Pancreas (tissue), 10 donors: ENCODE results near the gene BARX1. TPM values are rescaled to one million over a fixed set of nuclear protein-coding genes. Genes with fewer than 3 reads are reported as not detected.
"Not testable (repeated sequence)": the region's sequence is repeated elsewhere in the genome, so short reads cannot be mapped to it uniquely, and the experiment has no call there.

Experiments used
- ATAC-seq, 4 donors: fragments of 200-7000 bp; cut with Tn5 transposase; one replicate each; pipeline versions ENCODE4 v1.8.0 to v1.9.1; 2020; ENCODE audit warnings: mild to moderate bottlenecking in 4 of 4, moderate library complexity in 4 of 4
- DNase-seq, 6 donors: peaks; one replicate each; pipeline ENCODE4 v3.0.0-alpha.2; 2020
- FAIRE-seq: peaks from 2 replicates; lab custom pipeline; 2012; peaks lifted over from hg19 to GRCh38; lab: Jason Lieb, UNC
- H3K27ac ChIP-seq, 4 donors: fragments of 200-600 bp; sonication (generic); 1 replicate in 3 of 4; 2 replicates in 1 of 4; pipeline versions ENCODE4 v1.5.0 to v1.8.0; 2020
- H3K27me3 ChIP-seq, 4 donors: fragments of 200-600 bp; one replicate each; pipeline ENCODE4 v1.8.0; 2021
- H3K36me3 ChIP-seq, 3 donors: fragments of 200-600 bp; sonication (generic) in 1 of 3; one replicate each; pipeline versions ENCODE4 v1.5.0 to v1.8.0; 2020 to 2021
- H3K4me1 ChIP-seq, 3 donors: fragments of 200-600 bp; one replicate each; pipeline ENCODE4 v1.8.0; 2021
- H3K4me3 ChIP-seq, 4 donors: fragments of 200-600 bp; sonication (generic) in 2 of 4; one replicate each; pipeline versions ENCODE4 v1.5.0 to v1.8.0; 2020 to 2021
- H3K9me3 ChIP-seq, 4 donors: fragments of 200-600 bp; one replicate each; pipeline ENCODE4 v1.8.0; 2021
- CTCF ChIP-seq, 4 donors: fragments of 200-600 bp; sonication (generic) in 3 of 4; IDR thresholded peaks; one replicate each; pipeline versions ENCODE4 v1.5.0 to v1.8.0; 2021; ENCODE audit warnings: antibody characterized with exemption in 4 of 4
- WGBS, 2 donors: extraction: QIAGEN DNeasy Blood & Tissue Kit; methylation state at CpG; one replicate each; pipeline ENCODE4 v1.1.7; 2013; 5-methylcytosine and 5-hydroxymethylcytosine counted together
- intact Hi-C, 3 donors: fragments of 100-400 bp; cut with DNase I; formaldehyde crosslinking; loops; one replicate each; pipeline versions ENCODE4 v1.11.1 to v1.14.2; 2022
- polyA plus RNA-seq, 2 donors: library from polyadenylated mRNA; stranded (reverse); fragments of 200-250 nt; gene quantifications; one replicate each; pipeline ENCODE4 v1.2.3, GENCODE V29; 2013
- total RNA-seq, 6 donors: library from RNA; stranded (reverse); fragmentation: NEBNext Ultra II Directional in 4 of 6; extraction: Animal tissue kit (Norgen Biotek cat#: 25700) in 4 of 6; gene quantifications; one replicate each; pipeline versions ENCODE4 v1.2.1 to v1.2.4, GENCODE V29; 2021 to 2023
- donor health status: healthy with polysubstance abuse.
- donor health status: DM: no; HTN: no; CAD: no; lungs with moderate emphysema.
- donor health status: DM: no; HTN: no; CAD: no.
- donor health status: control.
- donor health status: control.
- donor health status: Bipolar disorder and iron deficiency.
- donor health status: DM: yes; HTN: yes; CAD: no.
- donor health status: DM: no; HTN: no; CAD: no.
- donor health status: DM: no; HTN: no; CAD: no.
- donor health status: DM: yes; HTN: yes; CAD: no.

The BARX1 gene
- total and polyA plus RNA-seq, 8 donors: 0.19 to 3.7 (median 1.1) TPM; not detected in 3

- TF ChIP-seq CTCF (IDR thresholded peaks at IDR 0.05): no peak
- H3K4me3 ChIP-seq: no peak overlapping the region
- no peaks in the 10 kb centered on the region for H3K9me3 ChIP-seq
- H3K4me1 ChIP-seq: no peaks in the 10 kb centered on the region
- intact Hi-C loops: no loop called here
- FAIRE-seq (no peak), ATAC-seq (no peak), DNase-seq (no peak)
- 81 to 85% methylated on average over 3 of the region's 3 CpGs for WGBS, 2 donors
- no peaks in the 10 kb centered on the region for H3K27me3 ChIP-seq
- H3K36me3 ChIP-seq: no peaks in the 10 kb centered on the region
- H3K27ac ChIP-seq: no peak overlapping the region
Observed at GRCh38 chr9:93976081-93976480, 20.9 kb upstream of the BARX1 start.

- no peak for TF ChIP-seq CTCF (IDR thresholded peaks at IDR 0.05)
- Histone ChIP-seq H3K4me1 (no peaks in the 10 kb centered on the region), H3K9me3 (no peaks in the 10 kb centered on the region), H3K36me3 (no peaks in the 10 kb centered on the region), H3K27ac (no peak overlapping the region), H3K4me3 (no peak overlapping the region), H3K27me3 (no peaks in the 10 kb centered on the region)
- ATAC-seq (no peak), FAIRE-seq (no peak), DNase-seq (no peak)
- intact Hi-C loops: no loop called here
- WGBS, 2 donors: 72 to 84% methylated on average over 7 of the region's 7 CpGs
Observed at GRCh38 chr9:93975262-93975661, 20.1 kb upstream of the BARX1 start.

GRCh38 chr9:93974151-93974550 is 19.0 kb upstream of the BARX1 start:
- 19 to 20% methylated on average over 3 of the region's 3 CpGs for WGBS, 2 donors
- FAIRE-seq: no peak
- Histone ChIP-seq H3K27ac (no peak overlapping the region), H3K4me3 (no peak overlapping the region), H3K4me1 (no peaks in the 10 kb centered on the region), H3K9me3 (no peaks in the 10 kb centered on the region), H3K27me3 (no peaks in the 10 kb centered on the region), H3K36me3 (no peaks in the 10 kb centered on the region)
- DNase-seq: no peak
- no peak for TF ChIP-seq CTCF (IDR thresholded peaks at IDR 0.05)
- ATAC-seq: no peak
- intact Hi-C loops: no loop called here

- H3K4me3 ChIP-seq, DNase-seq, H3K36me3 ChIP-seq, H3K27me3 ChIP-seq, intact Hi-C loops, FAIRE-seq, ATAC-seq, H3K4me1 ChIP-seq, H3K27ac ChIP-seq, H3K9me3 ChIP-seq: not testable (repeated sequence)
- WGBS, 2 donors: 92 to 93% methylated on average over 3 of the region's 3 CpGs
Observed at GRCh38 chr9:93972655-93973054, 17.5 kb upstream of the BARX1 start.

- Histone ChIP-seq H3K27me3 (no peaks in the 10 kb centered on the region), H3K27ac (no peak overlapping the region), H3K36me3 (no peaks in the 10 kb centered on the region), H3K4me3 (no peak overlapping the region), H3K4me1 (no peaks in the 10 kb centered on the region), H3K9me3 (no peaks in the 10 kb centered on the region)
- no peak for TF ChIP-seq CTCF (IDR thresholded peaks at IDR 0.05)
- WGBS, 2 donors: 76 to 81% methylated on average over 3 of the region's 3 CpGs
- FAIRE-seq (no peak), ATAC-seq (no peak), DNase-seq (no peak)
- intact Hi-C loops: loop anchor here in 1 of 3 donors (10.0 kb wide), 1 partner anchor 144 kb away; no protein-coding TSS in a partner anchor
Observed at GRCh38 chr9:93969328-93969661, 14.1 kb upstream of the BARX1 start.
